Measurements from ENCODE around the gene SNRNP48.
A peak's percentile ranks its signal among the peaks of the same experiment; 100 is the strongest.

SNRNP48 gene

DNA sequence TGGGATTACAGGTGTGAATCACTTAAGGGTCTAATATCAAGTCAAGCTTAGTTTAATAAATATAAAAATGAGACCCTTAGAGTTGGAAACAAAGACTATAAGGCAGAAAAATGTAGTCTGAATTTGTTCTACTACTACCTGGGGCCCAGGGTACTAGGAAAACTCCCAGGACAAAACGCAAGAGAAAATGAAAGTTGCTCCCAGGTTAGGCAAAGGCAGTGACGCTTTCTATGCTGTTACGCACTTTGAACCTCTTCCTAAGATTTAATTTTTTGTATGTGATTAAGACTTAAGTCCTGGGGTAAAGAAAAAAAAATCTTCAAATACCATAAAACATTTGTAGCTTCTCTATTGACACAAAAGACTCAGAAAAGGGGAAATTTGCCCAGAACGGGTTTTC, 31.2 kb upstream of the SNRNP48 start:
- no peak for DNase-seq

DNA sequence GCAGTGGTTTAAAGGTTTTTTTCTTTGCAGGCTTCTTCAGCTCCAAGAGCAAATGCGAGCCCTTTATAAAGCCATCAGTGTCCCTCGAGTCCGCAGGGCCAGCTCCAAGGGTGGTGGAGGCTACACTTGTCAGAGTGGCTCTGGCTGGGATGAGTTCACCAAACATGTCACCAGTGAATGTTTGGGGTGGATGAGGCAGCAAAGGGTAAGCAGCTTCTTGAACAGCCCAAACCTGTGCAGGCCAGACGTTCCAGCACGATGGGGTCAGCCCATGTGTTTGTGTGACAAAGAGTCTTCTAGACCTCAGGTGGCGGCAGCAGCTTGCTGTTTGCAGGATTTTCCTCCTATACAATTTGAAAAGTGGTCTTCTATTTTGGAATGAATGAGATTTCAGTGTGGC, 30.8 kb upstream of the SNRNP48 start:
- no peak for DNase-seq

DNA sequence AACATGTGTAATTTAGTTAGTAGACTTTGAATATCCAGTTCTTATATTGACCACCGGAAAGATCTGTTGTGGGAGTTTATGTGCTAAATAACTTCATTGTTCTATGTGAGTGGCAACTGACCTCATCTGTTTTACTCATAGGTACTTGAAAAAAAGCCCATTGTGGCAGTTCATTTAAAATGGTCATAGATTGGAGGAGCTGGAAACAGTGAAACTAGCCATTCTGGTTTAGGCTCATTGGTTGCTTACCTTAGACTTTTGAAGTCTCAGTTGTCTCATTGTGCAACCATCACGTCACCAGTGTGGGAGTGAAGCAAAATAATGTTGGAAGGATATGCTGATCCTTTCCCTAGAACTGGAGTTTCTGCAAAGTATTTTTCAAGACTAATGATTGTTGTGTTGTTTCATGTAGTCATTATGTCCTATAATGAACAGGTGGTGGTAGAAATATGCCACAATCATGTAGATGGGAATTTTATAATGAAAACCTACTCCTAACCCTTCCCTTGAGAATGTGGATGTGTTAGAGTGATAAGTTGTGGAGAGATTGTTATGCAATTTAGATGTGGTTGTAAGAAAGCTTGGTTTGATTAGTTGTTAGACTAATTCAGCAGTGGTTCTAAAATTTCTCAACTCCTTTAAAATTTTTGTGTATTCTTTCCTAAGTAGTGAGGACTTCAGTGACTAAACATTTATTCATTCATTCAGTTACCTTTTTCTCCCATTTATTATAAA, 30.2 kb upstream of the SNRNP48 start:
- DNase-seq: no peak

DNA sequence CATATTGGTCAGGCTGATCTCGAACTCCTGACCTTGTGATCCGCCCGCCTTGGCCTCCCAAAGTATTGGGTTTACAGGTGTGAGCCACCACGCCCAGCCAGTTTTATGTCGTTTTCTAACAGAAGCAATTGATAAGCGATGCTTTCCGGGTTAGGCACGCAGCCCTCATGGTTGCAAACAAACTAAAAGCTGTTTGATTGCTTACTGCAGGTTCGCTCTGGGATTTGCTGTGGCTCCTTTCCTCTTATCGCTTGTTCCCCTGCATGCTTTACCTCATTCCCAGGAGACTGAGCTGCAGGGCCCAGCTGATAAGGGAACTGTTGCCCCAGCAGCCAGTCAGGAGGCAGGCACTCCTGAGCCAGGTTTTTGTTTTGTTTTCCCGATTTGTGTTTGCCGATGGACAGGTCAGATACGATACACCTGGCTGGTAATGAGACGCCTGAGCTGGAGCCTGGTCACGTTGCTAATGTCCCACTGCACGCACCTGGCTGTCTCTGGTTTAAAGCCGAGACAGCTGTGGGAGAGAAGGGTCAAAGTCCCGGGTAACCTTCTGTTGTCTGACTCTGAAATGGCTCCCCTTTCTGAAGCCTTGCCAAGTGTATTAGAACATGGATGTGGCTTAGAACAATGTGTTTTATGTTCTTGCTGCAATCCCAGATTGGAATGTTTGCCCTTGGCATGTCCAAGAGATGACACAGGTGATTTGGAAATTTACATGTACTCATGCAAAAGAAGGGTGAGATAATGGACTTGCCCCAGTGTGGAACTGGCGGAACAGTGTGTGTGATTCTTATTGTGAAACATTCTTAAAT, 28.6 kb upstream of the SNRNP48 start:
- DNase-seq: no peak

DNA sequence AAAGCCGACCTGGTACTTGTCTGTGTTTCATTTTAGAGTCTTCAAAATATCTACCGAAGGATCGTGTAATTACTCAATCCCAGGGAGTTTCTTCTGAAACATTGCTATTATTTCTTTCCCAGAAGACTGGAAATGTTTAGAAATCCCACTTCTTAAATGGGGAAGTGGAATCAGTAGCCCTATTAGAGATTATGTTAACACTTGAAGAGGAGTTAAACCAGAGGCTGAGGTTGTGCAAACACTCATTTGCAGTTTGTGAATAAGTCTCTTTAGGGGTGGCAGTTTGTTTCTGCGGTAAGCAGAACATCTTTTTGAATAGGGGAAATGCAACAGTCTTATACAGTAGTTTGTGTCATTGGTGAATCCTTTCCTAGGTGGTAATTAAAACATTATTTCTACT, 27.2 kb upstream of the SNRNP48 start:
- no peak for DNase-seq

DNA sequence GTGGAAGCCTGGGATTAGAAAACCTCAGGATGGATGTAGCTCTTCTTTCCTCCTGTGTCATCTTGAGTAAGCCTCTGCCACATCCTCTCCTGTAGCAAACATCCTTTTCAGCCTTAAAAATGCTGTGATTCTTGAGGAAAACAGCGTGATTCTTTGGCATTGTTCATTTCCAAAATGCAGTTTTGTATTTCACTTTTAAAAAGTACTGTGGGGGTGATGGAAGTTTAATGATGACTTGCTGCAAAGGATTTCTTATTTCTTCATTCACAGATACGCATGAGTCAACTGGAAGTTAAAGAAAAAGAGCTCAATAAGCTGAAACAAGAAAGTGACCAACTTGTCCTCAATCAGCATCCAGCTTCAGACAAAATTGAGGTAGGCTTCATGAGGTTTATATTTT, 23.9 kb upstream of the SNRNP48 start:
- no peak for DNase-seq

DNA sequence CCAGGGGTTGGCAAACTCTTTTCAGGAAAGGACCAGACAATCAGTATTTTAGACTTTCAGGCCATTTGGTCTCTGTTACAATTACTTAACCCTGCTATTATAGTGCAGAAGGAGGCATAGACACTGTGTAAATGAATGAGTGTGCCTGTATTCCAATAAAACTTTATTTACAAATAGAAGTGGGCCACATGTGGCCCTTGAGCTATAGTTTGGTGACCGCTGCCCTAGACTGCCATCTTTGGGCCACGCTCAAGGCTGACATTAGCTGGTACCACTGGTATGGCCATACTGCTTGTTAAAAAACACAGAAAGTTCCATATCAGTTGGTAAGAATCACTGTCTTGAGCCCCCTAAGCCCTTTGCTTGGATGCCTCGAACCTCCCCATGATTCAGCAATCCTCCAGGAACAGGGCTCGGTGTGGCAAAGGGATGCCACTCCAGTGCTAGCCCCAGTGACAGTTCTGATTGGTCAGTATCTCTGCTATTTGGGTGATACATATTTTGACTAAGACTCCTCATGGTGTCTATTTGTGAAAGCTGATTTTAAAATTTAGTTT, 23.3 kb upstream of the SNRNP48 start:
- DNase-seq: no peak

DNA sequence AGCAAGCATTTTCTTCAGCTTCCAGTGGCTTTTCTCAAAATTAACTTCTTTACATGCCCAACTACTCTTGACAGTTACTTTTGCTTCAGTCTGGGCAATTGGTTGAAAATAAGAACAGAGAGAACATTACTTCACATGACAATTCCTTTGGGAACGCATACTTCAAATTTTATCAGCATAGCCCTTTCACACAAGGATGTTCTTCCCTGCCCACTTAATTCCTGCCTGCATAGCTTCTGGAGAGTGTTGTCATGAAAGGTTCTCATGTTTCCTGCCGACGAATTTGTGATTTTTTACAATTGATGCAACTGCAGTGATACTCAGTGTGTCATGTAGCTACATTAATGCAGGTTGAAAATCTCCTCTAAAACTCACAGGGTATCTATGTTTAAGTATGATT, 22.0 kb upstream of the SNRNP48 start:
- DNase-seq: no peak

DNA sequence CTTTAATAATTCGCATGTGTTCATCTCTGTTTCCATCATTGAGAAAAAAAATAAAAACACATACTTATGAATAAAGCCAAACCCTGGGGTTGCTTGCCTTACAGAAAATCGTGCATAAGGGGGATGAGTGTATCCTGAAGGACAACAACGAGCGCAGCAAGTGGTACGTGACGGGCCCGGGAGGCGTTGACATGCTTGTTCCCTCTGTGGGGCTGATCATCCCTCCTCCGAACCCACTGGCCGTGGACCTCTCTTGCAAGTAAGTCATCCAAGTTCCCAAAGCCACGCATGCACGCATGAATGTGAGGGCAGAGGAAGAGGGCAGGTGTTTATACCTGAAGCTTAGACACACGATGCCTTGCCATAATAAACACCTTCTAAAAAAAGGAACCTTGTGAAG, 20.9 kb upstream of the SNRNP48 start:
- no peak for DNase-seq

DNA sequence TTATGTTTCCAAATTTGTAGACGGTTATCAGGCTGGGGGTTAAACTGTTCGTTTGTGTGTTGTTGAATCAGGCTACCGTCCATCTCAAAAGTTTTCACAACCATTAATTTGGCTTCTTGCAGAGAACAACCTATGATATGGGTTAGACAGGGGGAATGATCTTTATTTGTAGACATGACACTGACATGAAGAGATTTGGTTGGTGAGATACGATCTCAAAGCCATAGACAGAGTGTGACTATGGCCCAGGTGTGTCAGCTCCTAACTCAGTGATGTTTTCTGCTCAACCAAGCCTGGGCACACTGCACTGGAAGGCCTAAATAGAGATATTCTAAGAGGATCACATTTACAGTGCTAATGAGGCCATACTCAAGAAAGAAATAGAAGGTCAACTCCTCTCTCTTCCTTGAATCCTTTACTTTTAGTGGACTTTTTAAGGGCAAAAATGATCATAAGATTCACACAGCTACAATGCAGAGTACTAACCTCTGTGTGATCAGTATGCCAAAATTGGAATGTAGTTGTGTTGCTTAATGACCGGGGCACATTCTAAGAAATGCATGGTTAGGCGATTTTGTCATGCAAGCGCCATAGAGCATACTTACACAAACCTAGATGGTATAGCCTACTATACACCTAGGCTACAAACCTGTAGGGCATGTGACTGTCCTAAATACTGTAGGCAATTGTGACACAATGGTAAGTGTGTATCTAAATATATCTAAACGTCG, 17.6 kb upstream of the SNRNP48 start:
- DNase-seq: no peak

DNA sequence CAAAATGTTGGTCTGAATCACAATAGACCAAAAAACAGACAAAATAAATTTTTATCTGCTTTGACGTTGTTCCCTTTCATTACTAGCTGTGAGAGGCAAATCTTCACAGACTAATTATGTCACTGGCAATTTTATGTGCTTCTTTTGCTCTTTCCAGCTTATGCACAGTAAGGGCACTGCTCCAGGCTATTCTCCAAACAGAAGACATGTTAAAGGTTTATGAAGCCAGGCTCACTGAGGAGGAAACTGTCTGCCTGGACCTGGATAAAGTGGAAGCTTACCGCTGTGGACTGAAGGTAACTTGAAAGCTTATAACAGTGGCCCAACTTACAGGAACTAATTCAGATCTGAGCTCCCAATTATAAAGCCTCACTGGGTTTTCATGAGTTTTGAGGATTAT, 15.5 kb upstream of the SNRNP48 start:
- no peak for DNase-seq

DNA sequence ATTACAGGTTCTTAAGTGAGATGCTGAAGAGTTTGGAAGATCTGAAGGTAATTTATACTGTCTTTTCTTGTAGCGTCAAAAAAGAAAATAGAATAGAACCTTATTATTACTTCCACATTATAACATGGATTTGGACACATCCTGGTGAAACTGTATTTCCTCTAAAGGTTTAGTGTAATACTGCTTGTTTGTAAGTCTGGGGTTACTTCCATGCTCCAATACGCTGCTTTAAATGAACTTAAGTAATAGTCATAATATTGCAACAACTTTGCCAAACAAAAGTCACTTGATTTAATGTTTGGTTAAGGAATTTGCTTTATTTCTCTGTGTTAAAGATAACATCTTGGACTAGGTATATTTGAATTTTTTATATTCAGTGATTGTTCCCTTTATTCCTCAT, 11.5 kb upstream of the SNRNP48 start:
- DNase-seq: no peak

DNA sequence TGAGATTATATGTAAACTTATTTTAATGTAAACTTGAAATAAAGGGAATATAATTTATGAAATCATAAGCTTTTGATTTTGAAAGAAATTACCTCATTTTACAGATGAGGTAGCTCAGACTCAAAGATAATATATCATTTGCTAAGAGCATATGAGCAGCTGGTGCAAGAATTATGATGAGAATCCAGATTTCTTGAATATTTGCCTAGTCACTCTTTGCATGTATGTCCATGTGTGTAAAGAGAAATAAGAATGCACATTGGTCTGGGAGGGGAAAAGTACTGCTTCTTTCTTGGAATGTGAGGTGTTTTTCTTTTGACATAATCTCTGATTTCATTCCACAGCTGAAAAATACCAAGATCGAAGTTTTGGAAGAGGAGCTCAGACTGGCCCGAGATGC, 11.1 kb upstream of the SNRNP48 start:
- DNase-seq: no peak

DNA sequence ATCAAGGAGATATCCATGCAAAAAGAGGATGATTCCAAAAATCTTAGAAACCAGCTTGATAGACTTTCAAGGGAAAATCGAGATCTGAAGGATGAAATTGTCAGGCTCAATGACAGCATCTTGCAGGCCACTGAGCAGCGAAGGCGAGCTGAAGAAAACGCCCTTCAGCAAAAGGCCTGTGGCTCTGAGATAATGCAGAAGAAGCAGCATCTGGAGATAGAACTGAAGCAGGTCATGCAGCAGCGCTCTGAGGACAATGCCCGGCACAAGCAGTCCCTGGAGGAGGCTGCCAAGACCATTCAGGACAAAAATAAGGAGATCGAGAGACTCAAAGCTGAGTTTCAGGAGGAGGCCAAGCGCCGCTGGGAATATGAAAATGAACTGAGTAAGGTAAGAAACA, 10.1 kb upstream of the SNRNP48 start:
- DNase-seq: no peak

DNA sequence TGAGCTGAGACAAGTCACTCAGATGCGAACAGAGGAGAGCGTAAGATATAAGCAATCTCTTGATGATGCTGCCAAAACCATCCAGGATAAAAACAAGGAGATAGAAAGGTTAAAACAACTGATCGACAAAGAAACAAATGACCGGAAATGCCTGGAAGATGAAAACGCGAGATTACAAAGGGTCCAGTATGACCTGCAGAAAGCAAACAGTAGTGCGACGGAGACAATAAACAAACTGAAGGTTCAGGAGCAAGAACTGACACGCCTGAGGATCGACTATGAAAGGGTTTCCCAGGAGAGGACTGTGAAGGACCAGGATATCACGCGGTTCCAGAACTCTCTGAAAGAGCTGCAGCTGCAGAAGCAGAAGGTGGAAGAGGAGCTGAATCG, 9.5 kb upstream of the SNRNP48 start:
- no peak for DNase-seq

DNA sequence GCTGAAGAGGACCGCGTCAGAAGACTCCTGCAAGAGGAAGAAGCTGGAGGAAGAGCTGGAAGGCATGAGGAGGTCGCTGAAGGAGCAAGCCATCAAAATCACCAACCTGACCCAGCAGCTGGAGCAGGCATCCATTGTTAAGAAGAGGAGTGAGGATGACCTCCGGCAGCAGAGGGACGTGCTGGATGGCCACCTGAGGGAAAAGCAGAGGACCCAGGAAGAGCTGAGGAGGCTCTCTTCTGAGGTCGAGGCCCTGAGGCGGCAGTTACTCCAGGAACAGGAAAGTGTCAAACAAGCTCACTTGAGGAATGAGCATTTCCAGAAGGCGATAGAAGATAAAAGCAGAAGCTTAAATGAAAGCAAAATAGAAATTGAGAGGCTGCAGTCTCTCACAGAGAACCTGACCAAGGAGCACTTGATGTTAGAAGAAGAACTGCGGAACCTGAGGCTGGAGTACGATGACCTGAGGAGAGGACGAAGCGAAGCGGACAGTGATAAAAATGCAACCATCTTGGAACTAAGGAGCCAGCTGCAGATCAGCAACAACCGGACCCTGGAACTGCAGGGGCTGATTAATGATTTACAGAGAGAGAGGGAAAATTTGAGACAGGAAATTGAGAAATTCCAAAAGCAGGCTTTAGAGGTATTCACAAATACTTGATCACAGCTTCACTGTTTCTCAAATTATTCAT, 8.9 kb upstream of the SNRNP48 start:
- peak; percentile 6 for DNase-seq

DNA sequence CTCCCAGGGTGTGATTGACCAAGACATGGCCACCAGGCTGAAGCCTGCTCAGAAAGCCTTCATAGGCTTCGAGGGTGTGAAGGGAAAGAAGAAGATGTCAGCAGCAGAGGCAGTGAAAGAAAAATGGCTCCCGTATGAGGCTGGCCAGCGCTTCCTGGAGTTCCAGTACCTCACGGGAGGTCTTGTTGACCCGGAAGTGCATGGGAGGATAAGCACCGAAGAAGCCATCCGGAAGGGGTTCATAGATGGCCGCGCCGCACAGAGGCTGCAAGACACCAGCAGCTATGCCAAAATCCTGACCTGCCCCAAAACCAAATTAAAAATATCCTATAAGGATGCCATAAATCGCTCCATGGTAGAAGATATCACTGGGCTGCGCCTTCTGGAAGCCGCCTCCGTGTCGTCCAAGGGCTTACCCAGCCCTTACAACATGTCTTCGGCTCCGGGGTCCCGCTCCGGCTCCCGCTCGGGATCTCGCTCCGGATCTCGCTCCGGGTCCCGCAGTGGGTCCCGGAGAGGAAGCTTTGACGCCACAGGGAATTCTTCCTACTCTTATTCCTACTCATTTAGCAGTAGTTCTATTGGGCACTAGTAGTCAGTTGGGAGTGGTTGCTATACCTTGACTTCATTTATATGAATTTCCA, 4.6 kb upstream of the SNRNP48 start:
- no peak for DNase-seq

DNA sequence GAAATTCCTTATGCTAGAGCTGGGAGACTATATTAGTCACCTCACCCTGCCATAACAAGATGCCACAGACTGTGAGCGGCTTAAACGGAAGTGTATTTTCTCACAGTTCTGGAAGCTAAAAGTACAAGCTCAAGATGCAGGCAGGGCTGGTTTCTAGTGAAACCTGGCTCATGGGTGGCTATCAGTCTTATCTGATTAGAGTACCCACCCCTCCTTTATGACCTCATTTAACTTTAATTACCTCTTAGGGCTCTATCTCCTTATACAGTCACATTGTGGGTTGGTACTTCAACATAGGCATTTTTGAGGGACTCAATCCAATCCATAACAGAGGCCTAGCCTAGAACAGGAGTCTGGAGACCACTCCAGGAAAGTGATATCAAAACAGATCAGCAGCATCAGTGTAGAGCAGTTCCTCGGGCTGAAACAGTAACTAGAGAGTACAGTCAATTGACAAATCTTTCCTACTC, 2.3 kb upstream of the SNRNP48 start:
- no peak for DNase-seq

DNA sequence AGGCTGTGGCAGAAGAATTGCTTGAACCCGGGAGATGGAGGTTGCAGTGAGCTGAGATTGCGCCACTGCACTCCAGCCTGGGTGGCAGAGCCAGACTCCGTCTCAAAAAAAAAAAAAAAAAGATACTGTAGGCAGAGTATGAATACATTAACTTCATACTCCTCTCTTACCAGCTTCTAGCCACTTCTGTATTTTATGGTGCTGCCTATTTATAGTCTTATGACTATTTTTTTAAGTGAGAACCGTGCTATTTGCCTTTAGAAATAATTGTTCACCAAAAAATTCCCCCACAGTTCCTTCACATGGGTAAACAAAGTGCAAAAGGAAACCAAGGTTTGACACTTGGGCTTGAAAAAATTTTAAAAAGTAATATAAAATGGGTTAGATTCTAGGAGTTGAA, 1.5 kb upstream of the SNRNP48 start:
- no peak for DNase-seq

DNA sequence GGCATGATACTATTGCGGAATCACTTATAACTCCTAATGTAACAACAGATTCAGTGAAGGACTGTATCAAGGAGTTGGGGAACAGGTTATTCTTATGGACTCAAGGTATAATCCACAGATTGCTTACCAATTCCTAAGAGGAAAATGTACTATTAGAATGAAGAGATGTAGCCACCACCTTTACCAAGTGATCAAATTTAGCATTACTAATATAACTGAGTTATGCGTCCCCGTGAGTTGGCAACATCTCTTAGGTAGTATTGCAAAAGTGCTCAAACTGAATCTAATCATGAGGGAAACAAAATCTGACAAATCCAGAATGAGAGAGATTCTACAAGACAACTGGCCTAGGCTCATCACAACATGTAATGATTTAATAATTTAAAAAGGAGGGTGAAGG, 777 bp upstream of the SNRNP48 start:
- DNase-seq: no peak

DNA sequence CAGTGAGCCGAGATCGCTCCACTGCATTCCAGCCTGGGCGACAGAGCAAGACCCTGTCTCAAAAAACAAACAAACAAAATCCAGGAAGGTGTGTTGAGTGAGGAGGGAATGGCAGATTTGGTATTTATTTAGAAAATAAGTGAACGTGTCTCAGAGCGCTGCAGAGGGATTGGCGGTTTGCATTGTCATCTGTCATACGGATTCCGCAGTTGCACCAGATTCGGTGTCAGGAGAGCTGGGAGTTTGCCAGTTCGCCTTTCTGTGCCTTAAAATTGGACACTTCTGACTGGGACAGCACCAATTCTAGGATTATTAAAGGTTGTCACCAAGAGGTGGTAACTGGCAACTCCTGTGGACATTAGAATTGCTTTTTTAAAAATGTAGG, 912 bp downstream of the SNRNP48 start:
- DNase-seq: no peak

DNA sequence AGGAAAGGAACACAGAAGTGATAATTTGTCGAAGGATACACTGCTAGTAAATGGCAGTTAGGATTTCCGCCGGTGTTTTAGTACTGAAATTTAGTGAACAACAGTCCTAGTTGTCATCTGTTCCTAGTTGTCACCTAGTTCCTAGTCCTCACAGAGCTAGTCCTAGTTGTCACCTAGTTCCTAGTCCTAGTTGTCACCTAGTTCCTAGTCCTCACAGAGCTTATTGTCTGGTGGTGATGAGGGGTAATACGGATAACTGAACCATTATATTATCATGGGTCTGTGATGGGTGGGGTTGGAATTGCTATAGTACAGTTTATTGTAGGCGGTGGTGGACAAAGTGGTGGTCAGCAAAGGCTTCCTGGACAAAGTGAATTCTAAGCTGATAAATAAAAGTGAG, 1.8 kb downstream of the SNRNP48 start:
- DNase-seq: no peak
